A673 (cell line): ENCODE results near the gene TAF1C. TPM values are rescaled to one million over a fixed set of nuclear protein-coding genes. Genes with fewer than 3 reads are reported as not detected.

Source experiments
- BruUV-seq: library from RNA; stranded (reverse); fragments of 400-500 nt; replicated peaks from 2 replicates; lab custom pipeline; 2021; lab: Mats Ljungman, UMichigan
- CTCF ChIA-PET: fragments of 300-600 bp; sonication (Branson Sonifier 250); formaldehyde crosslinking; loops from one replicate; lab custom pipeline; 2022; ENCODE audit warnings: antibody characterized with exemption; lab: Charles Lee
- POLR2A ChIA-PET: fragments of 300-600 bp; sonication (Branson Sonifier 250); formaldehyde crosslinking; loops from one replicate; lab custom pipeline; 2022; ENCODE audit warnings: antibody characterized with exemption; ENCODE audit not compliant: low non-redundant PET; lab: Charles Lee
- DNase-seq: peaks from one replicate; pipeline ENCODE4 v3.0.0-alpha.2; 2015; ENCODE audit warnings: low spot score
- H3K27ac ChIP-seq: fragments of 200-600 bp; sonication (generic); 2 replicates; pipeline ENCODE4 v1.5.1; 2016; ENCODE audit warnings: mixed run types, low read depth, mild to moderate bottlenecking, mixed read lengths, antibody characterized with exemption, low read length; ENCODE audit not compliant: poor library complexity, severe bottlenecking
- H3K27me3 ChIP-seq: fragments of 200-600 bp; sonication (generic); replicated peaks from 2 replicates; pipeline ENCODE4 v1.6.1; 2017; ENCODE audit warnings: mixed run types, low read depth, mild to moderate bottlenecking, mixed read lengths, antibody characterized with exemption, low read length; ENCODE audit not compliant: insufficient read depth, poor library complexity
- H3K36me3 ChIP-seq: fragments of 200-600 bp; sonication (generic); 2 replicates; pipeline ENCODE4 v1.6.1; 2016; ENCODE audit warnings: mixed run types, mild to moderate bottlenecking, mixed read lengths, antibody characterized with exemption, low read length; ENCODE audit not compliant: insufficient read depth, poor library complexity, severe bottlenecking
- H3K4me1 ChIP-seq: fragments of 200-600 bp; sonication (generic); 2 replicates; pipeline ENCODE4 v1.6.1; 2017; ENCODE audit warnings: mixed run types, mild to moderate bottlenecking, mixed read lengths, antibody characterized with exemption, low read length; ENCODE audit not compliant: insufficient read depth, poor library complexity, severe bottlenecking
- H3K4me3 ChIP-seq: fragments of 200-600 bp; sonication (generic); 2 replicates; pipeline ENCODE4 v1.5.1; 2016; ENCODE audit warnings: low read depth, mixed run types, mild to moderate bottlenecking, mixed read lengths, low read length; ENCODE audit not compliant: poor library complexity, severe bottlenecking
- H3K9me3 ChIP-seq: fragments of 200-600 bp; sonication (generic); 2 replicates; pipeline ENCODE4 v1.6.1; 2016; ENCODE audit warnings: mixed run types, low read depth, mild to moderate bottlenecking, mixed read lengths, antibody characterized with exemption, low read length; ENCODE audit not compliant: poor library complexity, severe bottlenecking
- EZH2 ChIP-seq: fragments of 200-600 bp; sonication (generic); IDR thresholded peaks from 2 replicates; pipeline ENCODE4 v1.6.1; 2017; ENCODE audit warnings: borderline replicate concordance, low read depth, mild to moderate bottlenecking, mixed read lengths, antibody characterized with exemption, low read length; ENCODE audit not compliant: poor library complexity, severe bottlenecking
- intact Hi-C: fragments of 100-400 bp; cut with micrococcal nuclease; formaldehyde crosslinking; loops from one replicate; pipeline ENCODE4 v1.10.0; 2022; ENCODE audit not compliant: unreplicated experiment
- total RNA-seq: library from RNA; stranded (reverse); gene quantifications from 2 replicates; pipeline ENCODE4 v1.2.3, GENCODE V29; 2021
- TF ChIP-seq, protein P1 (sequence below): fragments of 300-800, 200-600 bp; sonication (generic); conservative IDR thresholded peaks from 2 replicates; pipeline ENCODE4 v1.5.1; 2017; ENCODE audit warnings: low read depth, mild to moderate bottlenecking, antibody characterized with exemption, low read length, moderate library complexity, mixed read lengths

The TAF1C gene
- total RNA-seq, 1 experiment from 2014 or later: 58.4 TPM

GRCh38 chr16:84153660-84154214, 33.1 kb downstream of the TAF1C start:
- BruUV-seq: no TSS peak
- Histone ChIP-seq H3K4me1 (no peaks in the 10 kb centered on the region), H3K27me3 (no peaks in the 10 kb centered on the region), H3K4me3 (no peak overlapping the region), H3K27ac (no peak overlapping the region), H3K36me3 (no peaks in the 10 kb centered on the region), H3K9me3 (no peaks in the 10 kb centered on the region)
- intact Hi-C loops: no loop called here
- ChIA-PET POLR2A (no interaction called here), CTCF (no interaction called here)
- DNase-seq: no peak
- TF ChIP-seq, protein P1, sequence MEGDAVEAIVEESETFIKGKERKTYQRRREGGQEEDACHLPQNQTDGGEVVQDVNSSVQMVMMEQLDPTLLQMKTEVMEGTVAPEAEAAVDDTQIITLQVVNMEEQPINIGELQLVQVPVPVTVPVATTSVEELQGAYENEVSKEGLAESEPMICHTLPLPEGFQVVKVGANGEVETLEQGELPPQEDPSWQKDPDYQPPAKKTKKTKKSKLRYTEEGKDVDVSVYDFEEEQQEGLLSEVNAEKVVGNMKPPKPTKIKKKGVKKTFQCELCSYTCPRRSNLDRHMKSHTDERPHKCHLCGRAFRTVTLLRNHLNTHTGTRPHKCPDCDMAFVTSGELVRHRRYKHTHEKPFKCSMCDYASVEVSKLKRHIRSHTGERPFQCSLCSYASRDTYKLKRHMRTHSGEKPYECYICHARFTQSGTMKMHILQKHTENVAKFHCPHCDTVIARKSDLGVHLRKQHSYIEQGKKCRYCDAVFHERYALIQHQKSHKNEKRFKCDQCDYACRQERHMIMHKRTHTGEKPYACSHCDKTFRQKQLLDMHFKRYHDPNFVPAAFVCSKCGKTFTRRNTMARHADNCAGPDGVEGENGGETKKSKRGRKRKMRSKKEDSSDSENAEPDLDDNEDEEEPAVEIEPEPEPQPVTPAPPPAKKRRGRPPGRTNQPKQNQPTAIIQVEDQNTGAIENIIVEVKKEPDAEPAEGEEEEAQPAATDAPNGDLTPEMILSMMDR: no peak
- TF ChIP-seq EZH2: no peak

GRCh38 chr16:84150926-84151325, 35.9 kb downstream of the TAF1C start:
- TF ChIP-seq, protein P1: no peak
- TF ChIP-seq EZH2: no peak
- POLR2A ChIA-PET: no interaction called here
- no peak for DNase-seq
- H3K4me1 ChIP-seq: no peaks in the 10 kb centered on the region
- H3K27ac ChIP-seq: no peak overlapping the region
- H3K36me3 ChIP-seq: no peaks in the 10 kb centered on the region
- peaks cover 16% of the 10 kb centered on the region for H3K27me3 ChIP-seq
- H3K4me3 ChIP-seq: no peak overlapping the region
- H3K9me3 ChIP-seq: no peaks in the 10 kb centered on the region
- CTCF ChIA-PET: no interaction called here
- no TSS peak for BruUV-seq
- intact Hi-C loops: no loop called here

GRCh38 chr16:84144859-84145639, 41.8 kb downstream of the TAF1C start, which contains the start of the genes DNAAF1 and HSDL1:
DNAAF1 (plus strand) TSS chr16:84145308; CDS start chr16:84145441, 133 bp downstream.
HSDL1 (minus strand) TSS chr16:84145177; CDS start chr16:84131321, 13,856 bp downstream.
- Histone ChIP-seq H3K9me3 (no peaks in the 10 kb centered on the region), H3K27ac (peak within 1 kb of the TSS; percentile 86), H3K36me3 (no peaks in the 10 kb centered on the region), H3K4me1 (no peaks in the 10 kb centered on the region), H3K4me3 (peak within 1 kb of the TSS; percentile 81), H3K27me3 (peaks cover 16% of the 10 kb centered on the region)
- POLR2A ChIA-PET: no interaction called here
- peak; percentile 91 for DNase-seq
- intact Hi-C loops: no loop called here
- TF ChIP-seq, protein P1: no peak
- TF ChIP-seq EZH2: no peak
- CTCF ChIA-PET: no interaction called here
- BruUV-seq: no TSS peak
